ENCODE measurements around the gene KCNQ2. TPM values are rescaled to one million over a fixed set of nuclear protein-coding genes. Genes with fewer than 3 reads are reported as not detected.

The KCNQ2 gene
- total and polyA plus RNA-seq, 4 donors = 30.7 to 155 (median 103) TPM

DNA sequence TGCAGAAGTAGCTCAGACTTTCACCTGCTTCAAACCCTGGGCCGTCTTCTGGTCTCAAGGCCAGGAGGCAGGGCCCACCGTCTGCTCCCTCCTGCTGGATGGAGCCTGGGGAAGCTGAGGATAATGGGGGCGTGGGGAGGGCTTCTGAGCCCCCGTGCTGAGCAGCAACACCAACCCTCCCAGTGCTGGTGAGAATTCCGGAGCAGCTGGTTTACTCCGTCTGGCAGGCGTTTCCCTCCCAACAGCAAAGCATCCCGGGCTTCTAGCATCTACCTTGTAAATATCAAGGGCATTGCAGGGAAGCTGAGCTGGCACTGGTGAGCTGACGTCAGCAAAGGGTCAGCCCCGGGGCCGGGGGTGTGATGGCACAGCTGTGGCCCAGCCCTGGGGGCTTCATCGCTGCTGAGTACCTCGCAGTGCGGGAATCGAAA, 94.5 kb downstream of the KCNQ2 start:
- peaks cover 2% of the 10 kb centered on the region for H3K27me3 ChIP-seq (ENCODE audit: control insufficient read depth, insufficient read depth, low read length)
- H3K9me3 ChIP-seq (ENCODE audit: control insufficient read depth, insufficient read depth, low read length) = no peaks in the 10 kb centered on the region
- H3K4me1 ChIP-seq (ENCODE audit: control insufficient read depth, insufficient read depth, low read length) = peaks cover 48% of the 10 kb centered on the region
- no peak overlapping the region for H3K27ac ChIP-seq (ENCODE audit: low read depth, low read length)
- H3K4me3 ChIP-seq (ENCODE audit: low read depth, low read length) = no peak overlapping the region
- peaks cover 9% of the 10 kb centered on the region for H3K36me3 ChIP-seq (ENCODE audit: control insufficient read depth, insufficient read depth, low read length)
- DNase-seq (ENCODE audit: low read depth in 4 of 6, low spot score in 6 of 6) = peak in 2 of 6 donors; percentile 80 to 82
- WGBS (ENCODE audit: insufficient coverage) = 12% methylated on average over 15 of the region's 15 CpGs

DNA sequence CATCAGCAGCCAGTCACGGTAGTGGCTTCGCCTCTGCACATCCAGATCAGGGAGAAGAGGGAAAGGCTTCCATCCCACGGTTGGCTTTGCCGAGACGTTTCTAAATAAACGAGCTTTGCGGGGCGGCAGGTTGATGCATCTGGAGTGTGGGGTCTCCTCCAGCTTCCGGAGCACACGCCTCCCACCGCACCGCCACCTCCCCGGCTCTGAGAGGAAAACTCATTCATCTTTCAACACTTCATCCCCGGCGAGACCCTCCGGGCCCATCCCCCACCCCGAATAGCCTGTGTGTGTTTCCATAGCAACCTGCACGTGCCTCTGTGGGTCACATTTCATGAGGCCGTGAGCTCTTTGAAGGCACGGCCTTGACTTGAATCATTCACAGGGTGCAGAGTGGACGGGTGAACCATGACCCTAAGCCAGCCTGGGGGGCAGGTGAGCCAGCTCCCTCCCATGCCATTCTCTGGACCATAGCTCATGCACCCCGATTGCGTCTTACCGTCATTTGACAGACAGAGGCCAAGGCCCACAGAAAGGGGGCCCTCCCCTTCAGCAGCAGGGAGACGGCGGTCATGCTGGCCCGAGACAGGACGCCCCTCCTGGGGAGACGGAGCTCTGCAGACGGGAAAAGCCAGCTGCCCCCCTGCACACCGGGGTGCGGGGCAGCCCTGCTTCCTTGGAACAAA, 95.1 kb downstream of the KCNQ2 start:
- DNase-seq (ENCODE audit: low read depth in 4 of 6, low spot score in 6 of 6) = peak; percentile 43 to 97 (median 62)
- H3K27ac ChIP-seq (ENCODE audit: low read depth, low read length) = no peak overlapping the region
- H3K4me3 ChIP-seq (ENCODE audit: low read depth, low read length) = no peak overlapping the region
- H3K4me1 ChIP-seq (ENCODE audit: control insufficient read depth, insufficient read depth, low read length) = peaks cover 47% of the 10 kb centered on the region
- WGBS (ENCODE audit: insufficient coverage) = 3% methylated on average over 28 of the region's 32 CpGs
- peaks cover 2% of the 10 kb centered on the region for H3K27me3 ChIP-seq (ENCODE audit: control insufficient read depth, insufficient read depth, low read length)
- peaks cover 9% of the 10 kb centered on the region for H3K36me3 ChIP-seq (ENCODE audit: control insufficient read depth, insufficient read depth, low read length)
- no peaks in the 10 kb centered on the region for H3K9me3 ChIP-seq (ENCODE audit: control insufficient read depth, insufficient read depth, low read length)

GRCh38 chr20:63376283-63377250, 95.9 kb downstream of the KCNQ2 start:
- DNase-seq (ENCODE audit: low read depth in 4 of 6, low spot score in 6 of 6) = no peak
- no peak overlapping the region for H3K27ac ChIP-seq (ENCODE audit: low read depth, low read length)
- no peak overlapping the region for H3K4me3 ChIP-seq (ENCODE audit: low read depth, low read length)
- H3K9me3 ChIP-seq (ENCODE audit: control insufficient read depth, insufficient read depth, low read length) = no peaks in the 10 kb centered on the region
- peaks cover 40% of the 10 kb centered on the region for H3K4me1 ChIP-seq (ENCODE audit: control insufficient read depth, insufficient read depth, low read length)
- H3K36me3 ChIP-seq (ENCODE audit: control insufficient read depth, insufficient read depth, low read length) = peaks cover 9% of the 10 kb centered on the region
- H3K27me3 ChIP-seq (ENCODE audit: control insufficient read depth, insufficient read depth, low read length) = peaks cover 2% of the 10 kb centered on the region
- WGBS (ENCODE audit: insufficient coverage) = 36% methylated on average over 24 of the region's 31 CpGs

- no peak for DNase-seq (ENCODE audit: low read depth in 4 of 6, low spot score in 6 of 6)
Measured at GRCh38 chr20:63375438-63375837, 97.0 kb downstream of the KCNQ2 start.

GRCh38 chr20:63374504-63374903, 98.0 kb downstream of the KCNQ2 start:
- H3K4me1 ChIP-seq (ENCODE audit: control insufficient read depth, insufficient read depth, low read length) = peaks cover 52% of the 10 kb centered on the region
- H3K27me3 ChIP-seq (ENCODE audit: control insufficient read depth, insufficient read depth, low read length) = peaks cover 2% of the 10 kb centered on the region
- H3K36me3 ChIP-seq (ENCODE audit: control insufficient read depth, insufficient read depth, low read length) = peaks cover 9% of the 10 kb centered on the region
- H3K4me3 ChIP-seq (ENCODE audit: low read depth, low read length) = no peak overlapping the region
- no peak overlapping the region for H3K27ac ChIP-seq (ENCODE audit: low read depth, low read length)
- 64% methylated on average over 11 of the region's 12 CpGs for WGBS (ENCODE audit: insufficient coverage)
- H3K9me3 ChIP-seq (ENCODE audit: control insufficient read depth, insufficient read depth, low read length) = no peaks in the 10 kb centered on the region
- DNase-seq (ENCODE audit: low read depth in 4 of 6, low spot score in 6 of 6) = no peak

More at GRCh38 chr20:63375438-63375837, 97.0 kb downstream of the KCNQ2 start:
- no peak overlapping the region for H3K4me3 ChIP-seq (ENCODE audit: low read depth, low read length)
- whole genome bisulfite sequencing (ENCODE audit: insufficient coverage) = 75% methylated on average over 2 of the region's 3 CpGs
- peaks cover 9% of the 10 kb centered on the region for H3K36me3 ChIP-seq (ENCODE audit: control insufficient read depth, insufficient read depth, low read length)
- peaks cover 46% of the 10 kb centered on the region for H3K4me1 ChIP-seq (ENCODE audit: control insufficient read depth, insufficient read depth, low read length)
- peaks cover 2% of the 10 kb centered on the region for H3K27me3 ChIP-seq (ENCODE audit: control insufficient read depth, insufficient read depth, low read length)
- no peaks in the 10 kb centered on the region for H3K9me3 ChIP-seq (ENCODE audit: control insufficient read depth, insufficient read depth, low read length)
- H3K27ac ChIP-seq (ENCODE audit: low read depth, low read length) = no peak overlapping the region

- Histone ChIP-seq H3K4me3 (ENCODE audit: low read depth, low read length) (no peak overlapping the region), H3K4me1 (ENCODE audit: control insufficient read depth, insufficient read depth, low read length) (peaks cover 48% of the 10 kb centered on the region), H3K9me3 (ENCODE audit: control insufficient read depth, insufficient read depth, low read length) (no peaks in the 10 kb centered on the region), H3K36me3 (ENCODE audit: control insufficient read depth, insufficient read depth, low read length) (peaks cover 9% of the 10 kb centered on the region), H3K27me3 (ENCODE audit: control insufficient read depth, insufficient read depth, low read length) (peaks cover 2% of the 10 kb centered on the region), H3K27ac (ENCODE audit: low read depth, low read length) (no peak overlapping the region)
- no peak for DNase-seq (ENCODE audit: low read depth in 4 of 6, low spot score in 6 of 6)
- whole genome bisulfite sequencing (ENCODE audit: insufficient coverage) = 81% methylated on average over 17 of the region's 19 CpGs
Measured at GRCh38 chr20:63373996-63374395, 98.5 kb downstream of the KCNQ2 start.

DNA sequence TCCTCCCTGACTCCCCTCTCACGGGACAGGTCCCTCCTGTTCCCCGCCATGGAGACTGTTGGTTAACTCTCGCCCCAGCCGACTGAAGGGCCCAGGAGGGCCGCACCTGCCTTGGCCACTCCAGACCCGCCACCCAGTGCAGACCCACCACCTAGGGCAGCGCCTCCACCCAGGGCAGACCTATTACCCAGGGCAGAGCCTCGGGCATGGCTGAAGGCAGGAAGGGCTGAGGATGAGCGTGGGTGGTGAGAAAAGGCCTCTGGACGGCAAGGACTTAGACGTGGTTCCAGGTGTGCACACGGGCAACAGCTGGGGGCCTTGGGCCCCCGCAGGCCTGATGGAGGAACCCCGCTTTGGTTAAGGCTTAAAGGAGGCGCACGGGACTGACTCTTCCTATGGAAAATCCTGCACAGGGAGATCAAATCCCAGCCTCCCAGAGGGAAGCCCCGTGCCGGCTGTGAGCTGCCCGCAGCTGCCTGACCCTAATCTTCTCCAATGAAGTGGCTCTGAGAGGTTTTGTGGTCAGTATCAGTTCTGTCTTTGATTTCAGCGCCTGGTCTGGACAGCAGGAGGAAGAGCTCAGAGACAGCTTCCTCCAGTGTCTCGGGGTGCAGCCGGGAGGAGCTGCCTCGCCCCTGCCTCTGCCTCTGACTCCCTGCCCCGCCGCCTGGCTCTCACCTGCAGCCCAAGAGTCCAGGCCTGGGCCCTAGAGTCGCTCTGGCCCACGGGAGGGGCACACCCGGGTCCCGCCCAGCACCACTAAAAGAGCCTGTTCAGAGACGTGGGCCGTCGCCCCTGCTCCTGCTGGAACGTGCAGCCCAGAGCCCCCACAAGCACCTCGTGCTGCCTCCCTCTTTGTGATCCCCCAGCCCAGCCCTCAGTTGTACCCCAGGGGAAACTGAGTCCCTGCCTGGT, 99.2 kb downstream of the KCNQ2 start:
- 82% methylated on average over 31 of the region's 34 CpGs for WGBS (ENCODE audit: insufficient coverage)
- Histone ChIP-seq H3K27ac (ENCODE audit: low read depth, low read length) (no peak overlapping the region), H3K27me3 (ENCODE audit: control insufficient read depth, insufficient read depth, low read length) (peaks cover 2% of the 10 kb centered on the region)

DNA sequence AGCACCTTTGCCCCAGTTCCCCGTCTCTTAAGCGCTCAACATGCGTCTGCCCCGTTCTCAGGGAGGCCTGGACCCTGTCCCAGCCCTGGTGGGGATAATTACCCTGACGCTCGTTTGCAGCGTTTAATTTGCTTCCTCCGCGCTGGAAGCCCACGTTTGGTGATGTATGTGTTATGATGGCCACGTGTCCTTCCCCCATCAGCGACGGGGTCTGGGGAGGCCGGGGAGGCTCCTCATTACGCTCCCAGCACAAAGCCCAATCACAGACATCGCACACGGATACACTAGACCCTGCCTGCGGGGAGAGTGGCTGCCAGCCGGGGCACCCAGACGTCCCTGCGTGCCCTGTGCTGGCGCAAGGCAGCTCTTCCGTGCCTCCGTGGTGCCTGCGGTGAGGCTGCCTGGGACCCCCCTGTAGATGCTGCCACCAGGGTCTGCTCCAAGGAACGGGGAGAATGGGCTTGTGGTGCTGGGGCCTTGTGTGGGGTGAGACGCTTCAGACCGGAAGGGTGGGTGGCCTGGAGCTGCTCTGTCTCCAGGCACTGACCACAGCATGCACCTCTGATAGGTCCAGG, 101.1 kb downstream of the KCNQ2 start:
- no peak overlapping the region for H3K4me3 ChIP-seq (ENCODE audit: low read depth, low read length)
- no peak overlapping the region for H3K27ac ChIP-seq (ENCODE audit: low read depth, low read length)
- H3K27me3 ChIP-seq (ENCODE audit: control insufficient read depth, insufficient read depth, low read length) = no peaks in the 10 kb centered on the region
- H3K4me1 ChIP-seq (ENCODE audit: control insufficient read depth, insufficient read depth, low read length) = peaks cover 36% of the 10 kb centered on the region
- no peaks in the 10 kb centered on the region for H3K9me3 ChIP-seq (ENCODE audit: control insufficient read depth, insufficient read depth, low read length)
- WGBS (ENCODE audit: insufficient coverage) = 54% methylated on average over 21 of the region's 28 CpGs
- H3K36me3 ChIP-seq (ENCODE audit: control insufficient read depth, insufficient read depth, low read length) = peaks cover 9% of the 10 kb centered on the region
- DNase-seq (ENCODE audit: low read depth in 4 of 6, low spot score in 6 of 6) = peak in 2 of 6 donors; percentile 78 to 86

More for the DNA sequence above, 99.2 kb downstream of the KCNQ2 start:
- no peaks in the 10 kb centered on the region for H3K9me3 ChIP-seq (ENCODE audit: control insufficient read depth, insufficient read depth, low read length)
- peaks cover 9% of the 10 kb centered on the region for H3K36me3 ChIP-seq (ENCODE audit: control insufficient read depth, insufficient read depth, low read length)
- H3K4me3 ChIP-seq (ENCODE audit: low read depth, low read length) = no peak overlapping the region
- no peak for DNase-seq (ENCODE audit: low read depth in 4 of 6, low spot score in 6 of 6)
- H3K4me1 ChIP-seq (ENCODE audit: control insufficient read depth, insufficient read depth, low read length) = peaks cover 40% of the 10 kb centered on the region

All from spinal cord (tissue), 10 donors.